ENCODE measurements around the gene TTC1. TPM values are rescaled to one million over a fixed set of nuclear protein-coding genes. Genes with fewer than 3 reads are reported as not detected.
A peak's percentile ranks its signal among the peaks of the same experiment; 100 is the strongest.

Gene TTC1
- total and polyA plus RNA-seq, 9 of the 15 experiments (the other 6 are each of a cell fraction or from before 2014, with no cell fraction given): 51.9 to 173 (median 87.7) TPM

GRCh38 chr5:160008877-160009590, at the start of gene TTC1 (continued):
- TF ChIP-seq, protein P1, sequence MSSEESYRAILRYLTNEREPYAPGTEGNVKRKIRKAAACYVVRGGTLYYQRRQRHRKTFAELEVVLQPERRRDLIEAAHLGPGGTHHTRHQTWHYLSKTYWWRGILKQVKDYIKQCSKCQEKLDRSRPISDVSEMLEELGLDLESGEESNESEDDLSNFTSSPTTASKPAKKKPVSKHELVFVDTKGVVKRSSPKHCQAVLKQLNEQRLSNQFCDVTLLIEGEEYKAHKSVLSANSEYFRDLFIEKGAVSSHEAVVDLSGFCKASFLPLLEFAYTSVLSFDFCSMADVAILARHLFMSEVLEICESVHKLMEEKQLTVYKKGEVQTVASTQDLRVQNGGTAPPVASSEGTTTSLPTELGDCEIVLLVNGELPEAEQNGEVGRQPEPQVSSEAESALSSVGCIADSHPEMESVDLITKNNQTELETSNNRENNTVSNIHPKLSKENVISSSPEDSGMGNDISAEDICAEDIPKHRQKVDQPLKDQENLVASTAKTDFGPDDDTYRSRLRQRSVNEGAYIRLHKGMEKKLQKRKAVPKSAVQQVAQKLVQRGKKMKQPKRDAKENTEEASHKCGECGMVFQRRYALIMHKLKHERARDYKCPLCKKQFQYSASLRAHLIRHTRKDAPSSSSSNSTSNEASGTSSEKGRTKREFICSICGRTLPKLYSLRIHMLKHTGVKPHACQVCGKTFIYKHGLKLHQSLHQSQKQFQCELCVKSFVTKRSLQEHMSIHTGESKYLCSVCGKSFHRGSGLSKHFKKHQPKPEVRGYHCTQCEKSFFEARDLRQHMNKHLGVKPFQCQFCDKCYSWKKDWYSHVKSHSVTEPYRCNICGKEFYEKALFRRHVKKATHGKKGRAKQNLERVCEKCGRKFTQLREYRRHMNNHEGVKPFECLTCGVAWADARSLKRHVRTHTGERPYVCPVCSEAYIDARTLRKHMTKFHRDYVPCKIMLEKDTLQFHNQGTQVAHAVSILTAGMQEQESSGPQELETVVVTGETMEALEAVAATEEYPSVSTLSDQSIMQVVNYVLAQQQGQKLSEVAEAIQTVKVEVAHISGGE (CRISPR knock-in tag; IDR thresholded peaks at IDR 0.05): peak in 1 of 3 experiments; percentile 74; a peak in 2 of 6 replicates
- TF ChIP-seq HNRNPLL (IDR thresholded peaks at IDR 0.05; ENCODE audit: low read depth, low read length, poor library complexity, severe bottlenecking) (no peak), SIX5 (IDR thresholded peaks at IDR 0.05; ENCODE audit: borderline replicate concordance in 1 of 2, insufficient read depth in 1 of 2, low read depth in 1 of 2, low read length in 2 of 2) (peak; percentile 55 to 71), ZNF212 (CRISPR knock-in tag; IDR thresholded peaks at IDR 0.05) (no peak), ESRRB (CRISPR knock-in tag; IDR thresholded peaks at IDR 0.05; ENCODE audit: borderline replicate concordance) (no peak), NFRKB (IDR thresholded peaks at IDR 0.05; ENCODE audit: low read depth) (peak; percentile 82; the same call in 1 of the 2 replicates), FOXA3 (CRISPR knock-in tag; conservative IDR thresholded peaks at IDR 0.05 in 1 of 2, IDR thresholded peaks at IDR 0.05 in 1 of 2) (no peak), SIRT6 (IDR thresholded peaks at IDR 0.05; ENCODE audit: low read depth, low read length) (no peak), SNRNP70 (optimal IDR thresholded peaks at IDR 0.05; ENCODE audit: low read depth, low read length) (no peak), SMC3 (conservative IDR thresholded peaks at IDR 0.05; ENCODE audit: insufficient read depth, low read depth, low read length) (no peak), HES1 (IDR thresholded peaks at IDR 0.05; ENCODE audit: low read depth) (no peak), SAFB2 (IDR thresholded peaks at IDR 0.05; ENCODE audit: borderline replicate concordance, low read depth, low read length, severe bottlenecking) (no peak), SAP30 (IDR thresholded peaks at IDR 0.05; ENCODE audit: borderline replicate concordance, insufficient read depth, low read depth, low read length, poor library complexity, severe bottlenecking) (no peak), CREB1 (IDR thresholded peaks at IDR 0.05) (peak; percentile 99), CREB1 (CRISPR knock-in tag; IDR thresholded peaks at IDR 0.05) (peak; percentile 98), ZNF316 (IDR thresholded peaks at IDR 0.05) (0 out of 2 replicates have a peak, but pooled peaks have one; percentile 43), PPARD (CRISPR knock-in tag; IDR thresholded peaks at IDR 0.05) (no peak), TCFL5 (CRISPR knock-in tag; conservative IDR thresholded peaks at IDR 0.05) (no peak), SMAD3 (CRISPR knock-in tag; conservative IDR thresholded peaks at IDR 0.05) (no peak), E2F3 (CRISPR knock-in tag; IDR thresholded peaks at IDR 0.05) (no peak), DMBX1 (CRISPR knock-in tag; IDR thresholded peaks at IDR 0.05; ENCODE audit: borderline replicate concordance) (no peak)
- TF ChIP-seq, protein P2, sequence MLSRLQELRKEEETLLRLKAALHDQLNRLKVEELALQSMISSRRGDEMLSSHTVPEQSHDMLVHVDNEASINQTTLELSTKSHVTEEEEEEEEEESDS (CRISPR knock-in tag; IDR thresholded peaks at IDR 0.05): no peak

Measured in K562 (cell line).